ENCODE data around the gene SDHA.

- TF ChIP-seq CTCF (IDR thresholded peaks at IDR 0.05; ENCODE audit: low read depth, low read length), result no peak
- TF ChIP-seq POLR2A (IDR thresholded peaks at IDR 0.05; ENCODE audit: extremely low read depth, insufficient read length), result no peak
Observed at GRCh38 chr5:252546-252945, 34.4 kb downstream of the SDHA start.

All from NB4 (cell line).